ENCODE data around the gene TCEANC2. TPM values are rescaled to one million over a fixed set of nuclear protein-coding genes. Genes with fewer than 3 reads are reported as not detected.

The TCEANC2 gene
- total RNA-seq, 1 donor from 2014 or later: 0.64 TPM

GRCh38 chr1:54052431-54052933 lies 926 bp upstream of the TCEANC2 start:
- peak overlapping the region; percentile 91 to 94 for H3K4me3 ChIP-seq
- peak in 1 of 2 donors; percentile 69 for DNase-seq (ENCODE audit: low spot score in 2 of 2)
- TF ChIP-seq CTCF (IDR thresholded peaks at IDR 0.05): no peak
- H3K4me1 ChIP-seq: peaks cover 5 to 44% of the 10 kb centered on the region in 2 donors
- H3K9me3 ChIP-seq: no peaks in the 10 kb centered on the region
- peak overlapping the region; percentile 96 to 98 for H3K27ac ChIP-seq
- intact Hi-C loops (cut with DNase I): loop anchor here (2.0 to 5.0 kb wide), 6 partner anchors 164 to 665 kb away; partner anchors contain the start of genes NDC1, TTC4 and YIPF1
- H3K36me3 ChIP-seq: no peaks in the 10 kb centered on the region
- no peaks in the 10 kb centered on the region for H3K27me3 ChIP-seq

- intact Hi-C loops (cut with DNase I): loop anchor here (1.0 to 5.0 kb wide), 8 partner anchors 109 to 710 kb away; partner anchors contain the start of genes IFT25, NDC1, PARS2 and TTC4
- H3K4me3 ChIP-seq: peak overlapping the region; percentile 91 to 94
- H3K27me3 ChIP-seq: no peaks in the 10 kb centered on the region
- no peaks in the 10 kb centered on the region for H3K36me3 ChIP-seq
- no peak for DNase-seq (ENCODE audit: low spot score in 2 of 2)
- peak overlapping the region; percentile 96 to 98 for H3K27ac ChIP-seq
- H3K4me1 ChIP-seq: peaks cover 5 to 36% of the 10 kb centered on the region in 2 donors
- H3K9me3 ChIP-seq: no peaks in the 10 kb centered on the region
- TF ChIP-seq CTCF (IDR thresholded peaks at IDR 0.05): no peak
Observed at GRCh38 chr1:54053745-54054437, 483 bp downstream of the TCEANC2 start.

- no peaks in the 10 kb centered on the region for H3K27me3 ChIP-seq
- no peaks in the 10 kb centered on the region for H3K9me3 ChIP-seq
- H3K27ac ChIP-seq: no peak overlapping the region
- H3K4me3 ChIP-seq: peak overlapping the region; percentile 91 to 94
- TF ChIP-seq CTCF (IDR thresholded peaks at IDR 0.05): no peak
- peaks cover 5 to 31% of the 10 kb centered on the region in 2 donors for H3K4me1 ChIP-seq
- intact Hi-C loops (cut with DNase I): loop anchor here (5.0 kb wide), 3 partner anchors 433 to 663 kb away; partner anchors contain the start of gene TTC4
- DNase-seq (ENCODE audit: low spot score in 2 of 2): no peak
- H3K36me3 ChIP-seq: no peaks in the 10 kb centered on the region
Observed at GRCh38 chr1:54054438-54054749, 986 bp downstream of the TCEANC2 start.

- Histone ChIP-seq H3K4me3 (no peak overlapping the region), H3K27me3 (no peaks in the 10 kb centered on the region), H3K36me3 (no peaks in the 10 kb centered on the region), H3K27ac (no peak overlapping the region), H3K9me3 (no peaks in the 10 kb centered on the region), H3K4me1 (no peaks in the 10 kb centered on the region)
- DNase-seq (ENCODE audit: low spot score in 2 of 2): no peak
- TF ChIP-seq CTCF (IDR thresholded peaks at IDR 0.05): no peak
- intact Hi-C loops (cut with DNase I): no loop called here
Observed at GRCh38 chr1:54064299-54064698, 10.9 kb downstream of the TCEANC2 start.

- no peak for TF ChIP-seq CTCF (IDR thresholded peaks at IDR 0.05)
Observed at GRCh38 chr1:54069791-54070170, 16.4 kb downstream of the TCEANC2 start.

More at GRCh38 chr1:54069791-54070170, 16.4 kb downstream of the TCEANC2 start:
- H3K36me3 ChIP-seq: no peaks in the 10 kb centered on the region
- H3K9me3 ChIP-seq: no peaks in the 10 kb centered on the region
- no peak overlapping the region for H3K27ac ChIP-seq
- H3K4me3 ChIP-seq: no peak overlapping the region
- intact Hi-C loops (cut with DNase I): loop anchor here (2.0 to 5.0 kb wide), 2 partner anchors 418 to 741 kb away; no protein-coding TSS in a partner anchor
- no peak for DNase-seq (ENCODE audit: low spot score in 2 of 2)
- no peaks in the 10 kb centered on the region for H3K27me3 ChIP-seq
- H3K4me1 ChIP-seq: no peaks in the 10 kb centered on the region
